ENCODE measurements around the gene RASD1. TPM values are rescaled to one million over a fixed set of nuclear protein-coding genes. Genes with fewer than 3 reads are reported as not detected.
A peak's percentile ranks its signal among the peaks of the same experiment; 100 is the strongest.

Gene RASD1
- total RNA-seq, 4 donors from 2014 or later: 76.9 to 413 (median 322) TPM

DNA sequence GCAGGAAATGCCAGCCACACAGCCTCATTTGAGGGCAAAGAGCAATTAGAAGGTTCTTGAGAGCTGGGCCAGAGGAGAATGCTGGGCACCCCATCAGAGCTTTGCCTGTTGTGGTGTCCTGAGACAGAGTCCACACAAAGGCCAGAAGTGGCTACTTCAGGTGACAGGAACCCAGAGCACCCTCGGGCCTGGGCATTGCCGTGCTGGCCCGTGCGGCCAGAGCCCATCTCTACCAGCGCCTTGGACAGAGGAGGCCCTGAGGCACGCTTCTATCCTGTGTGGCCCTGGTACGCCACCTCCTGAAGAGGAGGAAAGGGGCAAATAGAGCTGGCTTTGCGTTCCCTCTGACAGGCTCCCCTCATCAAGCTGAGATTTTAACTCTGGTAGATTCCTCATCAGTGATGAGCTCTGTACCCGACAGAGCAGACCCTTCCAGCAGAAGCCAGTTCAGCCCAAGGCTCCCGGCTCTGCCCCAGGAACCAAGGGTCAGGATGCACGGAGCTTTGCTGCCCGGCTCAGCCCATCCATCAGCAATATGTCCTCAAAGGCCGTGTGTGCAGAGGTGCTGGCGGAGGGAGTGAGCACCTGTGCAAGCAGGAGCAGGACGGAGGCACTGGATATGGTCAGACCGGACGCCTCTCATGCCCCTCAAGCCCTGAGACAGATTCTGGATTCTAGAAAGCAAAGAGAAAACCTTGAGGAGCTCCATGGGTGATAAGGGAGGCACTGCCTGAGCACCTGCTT lies 3.4 kb upstream of the RASD1 start:
- TF ChIP-seq, protein P1, sequence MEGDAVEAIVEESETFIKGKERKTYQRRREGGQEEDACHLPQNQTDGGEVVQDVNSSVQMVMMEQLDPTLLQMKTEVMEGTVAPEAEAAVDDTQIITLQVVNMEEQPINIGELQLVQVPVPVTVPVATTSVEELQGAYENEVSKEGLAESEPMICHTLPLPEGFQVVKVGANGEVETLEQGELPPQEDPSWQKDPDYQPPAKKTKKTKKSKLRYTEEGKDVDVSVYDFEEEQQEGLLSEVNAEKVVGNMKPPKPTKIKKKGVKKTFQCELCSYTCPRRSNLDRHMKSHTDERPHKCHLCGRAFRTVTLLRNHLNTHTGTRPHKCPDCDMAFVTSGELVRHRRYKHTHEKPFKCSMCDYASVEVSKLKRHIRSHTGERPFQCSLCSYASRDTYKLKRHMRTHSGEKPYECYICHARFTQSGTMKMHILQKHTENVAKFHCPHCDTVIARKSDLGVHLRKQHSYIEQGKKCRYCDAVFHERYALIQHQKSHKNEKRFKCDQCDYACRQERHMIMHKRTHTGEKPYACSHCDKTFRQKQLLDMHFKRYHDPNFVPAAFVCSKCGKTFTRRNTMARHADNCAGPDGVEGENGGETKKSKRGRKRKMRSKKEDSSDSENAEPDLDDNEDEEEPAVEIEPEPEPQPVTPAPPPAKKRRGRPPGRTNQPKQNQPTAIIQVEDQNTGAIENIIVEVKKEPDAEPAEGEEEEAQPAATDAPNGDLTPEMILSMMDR (IDR thresholded peaks at IDR 0.05): no peak
- ATAC-seq (ENCODE audit: low FRiP score) (no peak), DNase-seq (ENCODE audit: low spot score) (no peak)

DNA sequence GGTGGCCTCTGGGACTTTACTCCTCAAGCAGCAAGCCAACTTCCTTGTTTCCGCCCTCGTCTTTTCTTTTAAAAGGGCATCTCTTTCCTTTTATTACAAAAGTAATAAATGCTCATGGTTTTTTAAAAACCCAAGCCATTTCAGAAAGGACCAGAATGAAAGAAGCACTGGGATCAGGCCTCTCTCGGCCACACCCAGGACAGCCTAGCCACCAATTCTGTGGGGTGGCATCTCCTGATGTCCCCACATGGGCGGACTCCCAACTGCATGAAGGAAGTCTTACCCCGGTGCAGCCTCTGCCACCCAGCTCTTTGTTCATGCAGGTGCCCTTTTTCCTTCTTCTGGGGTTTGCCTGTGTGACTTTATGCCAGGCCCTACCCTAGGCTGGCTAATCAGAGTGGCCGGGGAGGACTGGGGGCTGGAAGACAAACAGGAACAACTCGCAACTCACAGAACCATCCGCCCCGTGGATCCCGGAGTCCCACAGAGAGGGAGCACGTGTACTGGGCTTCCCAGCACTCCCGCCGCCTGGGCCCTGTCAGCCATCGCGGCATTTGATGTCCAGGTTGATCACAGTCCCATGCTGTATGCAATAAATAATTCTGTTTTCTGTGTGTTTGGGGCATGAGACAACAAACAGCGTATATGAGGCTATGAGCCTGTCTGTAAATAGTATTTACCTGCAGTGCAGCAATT lies 2.6 kb upstream of the RASD1 start:
- no peak for ATAC-seq (ENCODE audit: low FRiP score)
- TF ChIP-seq, protein P1 (IDR thresholded peaks at IDR 0.05): no peak

DNA sequence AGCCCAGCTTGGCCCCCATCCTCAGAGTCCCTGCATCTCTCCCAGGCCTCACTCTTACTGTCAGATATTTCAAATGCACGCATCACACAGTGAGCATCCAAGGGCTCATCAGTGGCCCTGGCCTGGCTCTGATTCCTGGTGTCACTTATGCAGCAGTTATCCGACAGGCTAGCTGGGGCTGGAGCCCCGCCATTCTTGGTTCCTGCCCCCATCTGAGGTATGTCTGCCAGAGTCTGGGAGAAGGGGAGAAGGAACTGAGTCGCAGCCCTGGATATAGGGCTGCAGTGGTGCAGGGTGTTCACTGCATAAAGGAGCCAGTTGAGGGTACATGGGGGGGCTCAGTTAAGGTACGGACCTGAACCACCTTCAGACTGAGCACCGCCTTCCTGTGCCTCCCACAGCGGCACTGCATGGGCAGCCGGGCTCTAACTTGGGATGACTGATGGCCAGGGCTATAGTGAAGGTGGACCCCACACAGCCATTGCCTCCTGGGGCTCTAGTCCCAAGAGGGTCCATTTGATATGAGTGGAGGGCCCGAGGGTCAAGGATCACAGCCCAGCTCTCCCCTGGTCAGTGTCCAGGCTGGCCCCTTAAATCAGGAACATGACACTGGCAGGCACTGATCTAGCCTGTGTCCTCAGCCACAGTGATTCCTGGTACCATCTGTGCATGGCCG lies 1.8 kb upstream of the RASD1 start:
- no peak for DNase-seq (ENCODE audit: low spot score)
- TF ChIP-seq, protein P1 (IDR thresholded peaks at IDR 0.05): no peak
- no peak for ATAC-seq (ENCODE audit: low FRiP score)

More for the DNA sequence above, 2.6 kb upstream of the RASD1 start:
- no peak for DNase-seq (ENCODE audit: low spot score)

DNA sequence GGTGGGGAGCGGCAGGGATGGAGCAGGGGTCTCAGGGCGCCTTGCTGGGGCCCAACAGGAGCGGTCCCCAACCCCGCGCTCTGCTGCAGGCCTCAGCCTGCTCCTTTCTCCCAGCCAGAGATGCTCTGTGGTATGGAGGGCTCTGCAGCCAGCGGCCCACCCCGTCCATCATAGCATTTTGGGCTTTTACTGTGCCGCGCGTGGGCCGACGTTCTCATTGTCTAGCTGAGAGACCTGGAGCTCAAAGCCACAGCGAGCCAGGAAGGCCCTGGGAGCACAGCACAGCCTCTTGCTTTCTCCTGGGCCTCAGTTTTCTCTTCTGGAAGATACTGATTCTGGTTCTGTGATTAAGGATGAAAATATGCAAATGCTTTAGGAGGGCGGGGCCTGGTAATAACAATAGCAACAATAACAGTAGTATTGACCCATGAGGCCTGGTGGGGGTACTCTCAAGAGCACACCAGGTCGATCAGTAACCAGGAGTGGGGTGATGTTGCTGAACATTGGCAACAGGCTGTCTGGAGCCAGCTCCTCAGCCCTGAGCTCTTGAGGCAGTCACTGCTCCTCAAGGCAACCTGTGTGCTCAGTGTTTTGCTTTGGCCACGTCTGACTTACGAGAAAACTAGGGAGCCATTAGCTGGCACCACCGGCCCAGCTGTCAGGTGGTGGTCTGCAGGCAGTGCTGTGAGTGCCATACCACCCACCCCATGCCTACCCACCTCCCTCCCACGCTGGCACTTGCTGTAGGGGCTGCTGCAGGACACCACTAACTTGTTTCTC lies 1.1 kb upstream of the RASD1 start:
- TF ChIP-seq, protein P1 (IDR thresholded peaks at IDR 0.05): no peak
- DNase-seq (ENCODE audit: low spot score) (no peak), ATAC-seq (ENCODE audit: low FRiP score) (no peak)

DNA sequence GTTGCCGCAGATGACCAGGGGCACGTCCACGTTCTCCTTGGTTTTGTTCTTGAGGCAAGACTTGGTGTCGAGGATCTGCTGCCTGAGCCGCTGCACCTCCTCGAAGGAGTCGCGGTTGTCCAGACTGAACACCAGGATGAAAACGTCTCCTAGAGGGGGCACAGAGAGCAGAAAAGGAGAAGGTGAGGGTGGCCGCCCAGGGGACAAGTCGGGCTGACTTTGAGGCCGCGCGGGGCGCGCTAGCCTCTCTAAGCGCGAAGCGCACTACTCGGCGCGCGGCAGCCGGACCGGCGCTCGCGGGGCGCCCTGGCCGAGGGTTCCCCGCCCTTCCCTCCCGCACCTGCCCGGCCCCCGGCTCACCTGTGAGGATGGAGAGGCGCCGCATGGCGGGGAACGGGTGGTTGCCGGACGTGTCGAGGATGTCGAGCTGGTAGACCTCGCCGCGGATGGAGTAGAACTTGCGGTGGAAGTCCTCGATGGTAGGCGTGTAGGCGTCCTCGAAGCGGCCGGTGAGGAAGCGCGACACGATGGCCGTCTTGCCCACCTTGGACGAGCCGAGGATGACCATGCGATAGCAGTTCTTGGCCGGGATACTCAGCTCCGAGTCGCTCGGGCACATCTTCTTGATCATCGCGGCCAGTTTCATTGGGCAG lies 533 bp downstream of the RASD1 start:
- DNase-seq (ENCODE audit: low spot score): no peak
- ATAC-seq (ENCODE audit: low FRiP score): peak; percentile 1
- TF ChIP-seq, protein P1 (IDR thresholded peaks at IDR 0.05): no peak

DNA sequence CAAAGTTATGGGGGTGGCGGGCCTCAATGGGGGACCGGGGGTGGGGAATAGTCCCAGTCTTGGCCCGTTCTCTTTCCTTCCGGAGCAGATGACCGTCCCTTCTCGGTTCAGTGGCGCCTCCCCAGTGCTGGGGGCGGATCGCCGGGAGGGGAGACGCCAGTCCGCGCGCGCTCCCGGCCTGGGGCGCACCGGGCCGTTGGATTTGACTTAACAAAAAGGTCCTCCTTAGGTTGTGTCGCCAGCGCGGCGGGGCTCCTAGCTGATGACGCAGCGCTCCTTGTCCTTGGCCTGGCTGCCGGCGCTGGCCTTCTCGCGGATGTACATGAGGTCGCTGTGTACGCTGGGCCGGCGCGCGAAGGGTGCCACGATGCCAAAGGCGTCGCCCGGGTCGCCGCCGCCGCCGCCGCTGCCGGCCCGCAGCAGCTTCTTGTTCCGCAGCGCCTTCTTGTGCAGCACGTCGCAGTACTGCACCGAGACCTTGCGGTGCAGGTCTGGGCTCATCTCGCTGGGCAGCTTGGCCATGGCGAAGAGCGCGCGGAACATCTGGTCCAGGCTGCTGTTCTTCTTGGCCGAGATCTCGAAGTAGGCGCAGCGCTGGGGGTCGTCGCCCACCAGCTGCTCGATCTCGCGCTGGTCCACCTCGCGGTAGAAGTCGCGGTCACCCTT lies 1.2 kb downstream of the RASD1 start:
- DNase-seq (ENCODE audit: low spot score) (no peak), ATAC-seq (ENCODE audit: low FRiP score) (no peak)
- TF ChIP-seq, protein P1 (IDR thresholded peaks at IDR 0.05): no peak

Data from omental fat pad (tissue), 4 donors.